ENCODE data around the gene NKPD1. TPM values are rescaled to one million over a fixed set of nuclear protein-coding genes. Genes with fewer than 3 reads are reported as not detected.
A peak's percentile ranks its signal among the peaks of the same experiment; 100 is the strongest.

The NKPD1 gene, protein sequence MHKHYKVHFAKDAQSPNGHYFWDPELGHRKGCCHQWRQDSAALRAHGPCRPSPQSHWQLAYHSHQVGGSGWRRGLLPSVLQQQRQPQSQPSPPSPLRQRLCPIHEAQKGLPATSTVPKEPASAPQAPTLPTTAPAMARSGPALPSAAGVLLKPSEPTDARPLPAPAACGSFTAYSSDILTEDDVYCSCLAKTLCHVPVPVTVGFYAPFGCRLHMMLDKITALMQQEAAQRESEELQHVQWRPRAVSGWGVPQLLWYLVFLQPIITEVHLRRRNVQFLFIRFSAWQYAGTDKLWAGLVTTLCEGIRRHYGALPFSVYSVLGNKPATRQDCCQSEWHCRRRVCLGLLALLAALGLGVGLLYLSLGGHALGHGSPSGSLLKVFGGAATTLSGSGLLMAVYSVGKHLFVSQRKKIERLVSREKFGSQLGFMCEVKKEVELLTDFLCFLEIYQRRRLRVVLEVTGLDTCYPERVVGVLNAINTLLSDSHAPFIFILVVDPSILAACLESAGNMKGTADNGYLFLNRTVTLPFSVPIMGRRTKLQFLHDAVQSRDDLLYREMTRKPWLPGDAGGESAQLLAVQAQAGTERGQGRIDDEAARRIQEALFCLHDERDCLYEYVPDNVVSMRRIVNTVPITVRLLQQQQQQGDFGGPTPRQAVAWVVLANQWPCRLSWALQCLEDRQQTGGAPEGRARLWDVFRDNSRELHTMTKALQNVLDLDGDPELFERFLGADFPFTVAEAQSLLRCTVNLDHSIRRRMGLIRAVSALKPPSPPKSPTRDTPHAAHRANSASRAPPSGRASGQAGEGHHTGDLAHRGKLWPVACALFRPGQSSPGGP
- total RNA-seq, result 0.10 TPM in 1 of 2 replicates, not detected in the other

DNA sequence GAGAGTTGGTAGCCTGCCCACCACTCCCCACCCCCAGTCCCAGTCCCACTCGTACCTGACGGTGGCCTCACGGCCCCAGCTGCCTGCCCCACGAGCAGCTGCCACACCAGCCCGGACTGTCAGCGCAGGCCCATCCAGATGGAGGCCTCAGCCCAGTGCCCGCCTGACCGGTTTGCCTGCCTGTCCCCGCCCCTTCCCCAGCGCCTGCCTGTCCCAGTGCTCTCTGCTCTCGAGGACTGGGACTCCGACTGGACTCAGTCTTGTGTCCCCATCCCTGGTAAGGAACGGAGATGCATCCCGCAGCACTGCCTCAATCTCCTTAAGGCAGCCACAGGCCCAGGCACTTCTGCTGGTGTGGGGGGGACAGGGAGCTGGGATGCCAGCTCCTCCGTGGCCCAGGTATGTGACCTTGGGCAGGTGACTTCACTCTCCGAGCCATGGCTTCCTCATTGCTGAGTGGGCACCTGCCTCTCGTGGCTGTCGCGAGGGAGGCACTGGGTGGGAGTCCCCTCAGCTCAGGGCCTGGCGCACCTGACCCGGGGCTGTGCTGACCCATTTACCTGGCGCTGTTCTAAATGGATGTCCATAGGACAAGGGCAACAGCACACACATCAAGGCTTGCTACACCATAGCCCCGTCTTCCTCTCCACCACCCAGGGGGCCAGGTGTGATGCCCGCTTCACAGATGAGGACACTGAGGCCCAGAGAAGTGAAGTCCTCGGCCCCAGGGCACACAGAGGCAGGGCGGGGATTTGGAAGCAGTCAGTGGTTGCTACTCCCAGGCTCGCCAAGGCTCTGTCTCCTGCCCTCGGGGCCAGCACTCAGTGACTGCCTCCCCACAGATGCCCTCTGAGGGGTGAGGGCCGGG is at the start of gene NKPD1:
Gene NKPD1 (minus strand): TSS at position 113 of the 868 bp plus-strand sequence. CDS start 832 bp downstream, outside the sequence.
- no peak for DNase-seq (ENCODE audit: low read depth)

DNA sequence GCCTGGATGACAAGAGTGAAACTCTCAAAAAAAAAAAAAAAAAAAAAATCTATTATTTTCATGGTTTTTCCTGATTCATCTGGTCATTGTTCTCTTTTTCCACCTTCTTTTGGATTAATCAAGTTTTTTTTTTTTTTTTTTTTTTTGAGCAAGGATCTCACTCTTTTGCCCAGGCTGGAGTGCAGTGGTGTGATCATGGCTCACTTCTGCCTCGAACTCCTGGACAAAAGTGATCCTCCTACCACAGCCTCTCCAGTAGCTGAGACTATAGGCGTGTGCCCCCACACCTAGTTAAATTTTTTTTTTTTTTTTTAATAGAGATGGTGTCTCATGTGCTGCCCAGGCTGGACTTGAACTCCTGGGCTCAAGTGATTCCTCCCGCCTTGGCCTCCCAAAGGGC is 45.5 kb upstream of the NKPD1 start:
- no peak for DNase-seq (ENCODE audit: low read depth)

GRCh38 chr19:45205810-45206209 is 45.0 kb upstream of the NKPD1 start:
- DNase-seq (ENCODE audit: low read depth), result no peak

- DNase-seq (ENCODE audit: low read depth), result no peak
These were observed 41.9 kb upstream of the NKPD1 start for GRCh38 chr19:45202637-45203036.

GRCh38 chr19:45200568-45200967 is 39.8 kb upstream of the NKPD1 start:
- DNase-seq (ENCODE audit: low read depth), result no peak

- peak; percentile 20 for DNase-seq (ENCODE audit: low read depth)
These were observed 35.0 kb upstream of the NKPD1 start for GRCh38 chr19:45195764-45196163.

DNA sequence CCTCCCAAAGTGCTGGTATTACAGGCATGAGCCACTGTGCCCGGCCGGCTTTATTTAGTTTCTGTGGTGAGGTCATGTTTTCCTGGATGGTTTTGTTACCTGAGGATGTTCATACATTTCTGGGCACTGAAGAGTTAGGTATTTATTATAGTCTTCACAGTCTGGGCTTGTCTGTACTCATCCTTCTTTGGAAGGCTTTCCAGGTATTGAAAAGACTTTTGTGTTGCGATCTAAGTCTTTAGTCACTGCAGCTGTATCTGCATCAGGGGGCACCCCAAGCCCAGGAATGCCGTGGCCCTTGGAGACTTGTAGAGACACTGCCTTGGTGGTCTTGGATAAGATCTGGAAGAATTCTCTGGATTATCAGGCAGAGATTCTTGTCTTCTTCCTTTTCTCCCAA is 30.6 kb upstream of the NKPD1 start:
- DNase-seq (ENCODE audit: low read depth), result no peak

DNA sequence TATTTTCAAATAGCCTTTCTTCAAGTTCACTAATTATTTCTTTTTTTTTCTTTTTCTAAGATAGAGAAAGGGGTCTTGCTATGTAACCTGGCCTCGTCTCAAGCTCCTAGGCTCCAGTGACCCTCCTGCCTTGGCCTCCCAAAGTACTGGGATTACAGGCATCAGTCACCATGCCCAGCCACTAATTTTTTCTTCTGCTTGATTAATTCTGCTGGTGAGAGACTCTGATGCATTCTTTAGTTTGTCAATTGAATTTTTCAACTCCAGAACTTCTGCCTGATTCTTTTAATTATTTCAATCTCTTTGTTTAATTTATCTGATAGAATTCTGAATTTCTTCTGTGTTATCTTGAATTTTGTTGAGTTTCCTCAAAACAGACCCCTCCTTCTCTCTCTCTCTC is 29.2 kb upstream of the NKPD1 start:
- no peak for DNase-seq (ENCODE audit: low read depth)

- DNase-seq (ENCODE audit: low read depth), result peak; percentile 25
These were observed 26.8 kb upstream of the NKPD1 start for GRCh38 chr19:45187421-45188100.

- DNase-seq (ENCODE audit: low read depth), result no peak
These were observed 25.9 kb upstream of the NKPD1 start for GRCh38 chr19:45186509-45187334.

- DNase-seq (ENCODE audit: low read depth), result no peak
These were observed 23.3 kb upstream of the NKPD1 start for GRCh38 chr19:45184115-45184514.

DNA sequence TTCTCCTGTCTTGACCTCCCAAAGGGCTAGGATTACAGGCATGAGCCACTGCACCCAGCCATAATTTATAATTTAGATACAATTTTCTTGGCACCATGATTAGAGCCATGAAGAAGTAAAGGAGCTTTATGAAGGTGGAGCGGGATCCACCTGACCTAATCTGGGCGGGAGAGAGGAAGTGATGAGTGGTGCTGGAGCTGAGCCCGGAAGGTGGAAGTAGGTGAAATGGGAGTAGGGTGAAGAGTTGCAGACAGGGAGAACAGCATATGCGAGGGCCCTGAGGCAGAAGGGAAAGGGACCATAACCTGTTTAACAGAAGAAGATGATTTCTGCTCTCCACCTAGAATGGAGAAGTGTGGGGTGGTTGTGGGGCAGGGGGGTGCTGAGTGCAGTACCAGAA is 22.0 kb upstream of the NKPD1 start:
- DNase-seq (ENCODE audit: low read depth), result no peak

- DNase-seq (ENCODE audit: low read depth), result no peak
These were observed 20.2 kb upstream of the NKPD1 start for GRCh38 chr19:45180936-45181335.

DNA sequence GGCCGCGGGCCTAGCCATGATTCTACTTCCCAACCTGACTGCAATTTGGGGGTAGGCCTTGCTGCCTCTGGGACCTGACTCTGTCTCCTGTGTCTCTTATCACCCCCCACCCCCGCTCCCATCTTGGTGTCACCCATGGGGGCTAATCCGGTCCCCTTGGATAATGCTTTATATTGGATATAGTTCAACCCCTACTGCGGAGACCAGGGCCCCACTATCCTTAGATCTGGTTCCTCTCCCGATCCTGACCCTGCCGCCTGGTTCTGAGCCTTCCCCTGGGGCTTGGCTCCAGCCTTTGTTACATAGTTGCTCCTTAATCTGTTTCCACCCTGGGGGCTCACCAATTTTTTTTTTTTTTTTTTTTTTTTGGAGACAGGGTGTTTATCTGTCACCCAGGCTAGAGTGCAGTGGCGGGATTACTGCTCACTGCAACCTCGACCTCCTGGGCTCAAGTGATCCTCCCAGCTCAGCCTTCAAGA is 19.1 kb upstream of the NKPD1 start:
- no peak for DNase-seq (ENCODE audit: low read depth)

- no peak for DNase-seq (ENCODE audit: low read depth)
These were observed 18.5 kb upstream of the NKPD1 start for GRCh38 chr19:45179072-45179891.

GRCh38 chr19:45178262-45179071 is 17.7 kb upstream of the NKPD1 start, which contains the start of gene BLOC1S3:
TSS of gene BLOC1S3 (plus strand) at chr19:45178784. CDS start at chr19:45179297, 513 bp downstream.
- DNase-seq (ENCODE audit: low read depth), result peak; percentile 100

DNA sequence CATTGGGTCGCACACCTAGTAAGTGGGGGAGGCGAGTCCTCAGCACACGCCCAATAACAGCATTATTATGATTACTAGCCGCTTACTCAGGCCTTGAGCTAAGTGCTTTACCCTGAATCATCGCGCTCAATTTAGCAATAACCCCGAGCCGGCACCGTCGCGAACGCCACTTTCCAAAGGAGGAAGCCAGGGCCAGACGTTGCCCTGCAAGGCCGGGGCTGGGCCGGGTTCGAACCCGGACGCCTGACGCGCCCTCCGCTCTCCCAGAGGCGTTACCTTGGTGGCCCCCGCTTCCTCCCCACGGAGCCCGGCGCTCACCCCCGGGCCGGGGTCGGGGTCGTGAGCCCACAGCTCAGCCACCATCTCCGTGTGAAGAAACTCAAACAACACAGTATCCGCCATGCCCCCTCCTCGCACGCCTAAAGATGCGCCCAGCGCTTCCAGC is 17.1 kb upstream of the NKPD1 start, which contains the start of gene TRAPPC6A:
Gene TRAPPC6A (minus strand): TSS at position 421 of the 445 bp plus-strand sequence. CDS start 19 bp downstream, at position 402.
- DNase-seq (ENCODE audit: low read depth), result peak; percentile 58
